GM21390 (cell line): Measurements from ENCODE around the gene GAPT.

Source experiments
- ATAC-seq: cut with Tn5 transposase; IDR thresholded peaks from one replicate; pipeline ENCODE4 v1.9.1; 2021; ENCODE audit not compliant: unreplicated experiment

The GAPT gene

DNA sequence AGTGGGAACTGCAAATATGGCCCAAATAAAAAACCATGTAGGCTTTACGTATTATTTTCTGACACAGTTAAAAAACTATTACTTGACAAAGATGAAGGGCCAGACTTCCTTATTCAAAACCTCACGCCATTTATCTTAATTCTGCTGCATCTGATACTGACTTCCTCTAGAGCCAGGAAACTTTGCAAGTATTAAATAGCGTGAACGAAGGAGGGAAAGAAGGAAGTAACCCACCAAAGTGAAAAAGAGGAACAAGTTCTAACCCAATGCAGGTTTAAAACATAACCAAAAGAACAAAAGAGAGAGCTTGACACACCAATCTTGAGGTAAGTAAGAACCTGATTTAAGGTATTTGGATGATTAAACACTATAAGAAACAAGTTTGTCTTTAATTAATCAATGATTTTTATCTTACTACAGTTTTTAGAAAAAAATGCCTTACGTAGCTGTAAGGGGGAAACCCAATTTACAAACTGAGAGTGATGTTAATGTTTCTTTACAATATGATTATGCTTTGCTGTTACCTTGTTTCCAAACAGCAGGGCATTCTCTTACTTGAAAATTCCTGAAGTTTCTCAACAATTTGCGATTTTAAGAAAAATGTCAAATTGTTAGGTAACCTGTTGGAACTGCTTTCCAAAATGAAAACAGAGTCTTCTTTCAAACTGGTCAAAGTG, at the start of gene GAPT:
GAPT (plus strand) TSS at position 220 of the 677 bp plus-strand sequence. CDS start 3,102 bp downstream, outside the sequence.
- peak; percentile 89 for ATAC-seq

GRCh38 chr5:58444805-58445204, 46.4 kb upstream of the GAPT start:
- no peak for ATAC-seq

GRCh38 chr5:58446024-58446423, 45.2 kb upstream of the GAPT start:
- ATAC-seq: no peak

DNA sequence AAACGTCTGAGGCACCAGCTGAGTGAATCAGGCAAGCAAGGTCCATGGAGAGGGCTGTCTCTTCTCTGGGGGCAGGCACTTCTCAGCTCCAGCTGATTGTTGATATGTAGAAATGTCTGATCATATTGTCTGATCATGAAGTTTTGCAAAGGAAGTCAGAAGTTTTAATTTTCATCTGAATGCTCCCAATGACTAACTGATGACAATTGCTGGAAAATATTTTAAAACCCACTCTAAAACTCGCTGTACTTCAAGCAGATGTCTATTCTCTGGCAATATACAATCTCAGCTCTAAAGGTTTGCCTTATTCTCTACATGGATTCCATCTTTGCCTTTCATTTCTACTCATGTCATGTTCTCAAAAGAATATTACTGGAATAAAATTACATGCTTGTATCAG, 44.0 kb upstream of the GAPT start:
- ATAC-seq: no peak

- no peak for ATAC-seq
Observed at GRCh38 chr5:58450018-58450417, 41.2 kb upstream of the GAPT start.

DNA sequence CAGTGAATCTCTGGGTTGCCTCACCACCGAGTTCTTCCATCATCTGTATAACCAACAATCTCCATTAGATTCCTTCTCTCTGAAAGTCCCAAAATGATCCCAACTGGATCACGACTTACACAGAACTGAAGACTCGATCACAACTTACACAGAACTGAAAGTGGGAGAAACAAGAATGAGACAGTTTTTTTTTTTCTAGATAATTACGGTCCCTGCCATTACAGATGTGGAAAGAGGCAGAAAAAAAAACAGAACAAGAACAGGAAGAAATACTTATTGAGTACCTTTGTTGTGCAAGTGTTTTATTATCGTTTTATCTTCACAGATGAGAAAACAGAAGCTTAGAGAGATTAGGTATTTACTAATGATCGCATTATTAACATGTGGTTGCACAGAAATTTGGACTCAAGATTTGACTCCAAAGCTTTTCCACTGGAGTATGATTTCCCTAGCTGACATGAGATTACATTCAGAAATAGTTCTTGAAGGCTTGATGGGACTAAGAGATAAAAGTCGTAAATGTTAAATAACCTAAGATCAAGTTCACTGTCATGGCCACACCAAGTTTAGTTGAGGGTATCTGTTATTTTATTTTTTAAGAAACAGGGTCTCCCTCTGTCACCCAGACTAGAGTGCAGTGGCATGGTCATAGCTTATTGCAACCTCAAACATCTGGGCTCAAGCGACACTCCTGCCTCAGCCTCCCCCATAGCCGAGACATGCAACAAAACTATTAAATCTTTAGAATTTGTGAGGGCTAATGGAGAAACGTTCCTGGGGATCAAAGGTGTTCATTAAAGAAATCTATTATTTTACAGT, 40.2 kb upstream of the GAPT start:
- ATAC-seq: no peak

DNA sequence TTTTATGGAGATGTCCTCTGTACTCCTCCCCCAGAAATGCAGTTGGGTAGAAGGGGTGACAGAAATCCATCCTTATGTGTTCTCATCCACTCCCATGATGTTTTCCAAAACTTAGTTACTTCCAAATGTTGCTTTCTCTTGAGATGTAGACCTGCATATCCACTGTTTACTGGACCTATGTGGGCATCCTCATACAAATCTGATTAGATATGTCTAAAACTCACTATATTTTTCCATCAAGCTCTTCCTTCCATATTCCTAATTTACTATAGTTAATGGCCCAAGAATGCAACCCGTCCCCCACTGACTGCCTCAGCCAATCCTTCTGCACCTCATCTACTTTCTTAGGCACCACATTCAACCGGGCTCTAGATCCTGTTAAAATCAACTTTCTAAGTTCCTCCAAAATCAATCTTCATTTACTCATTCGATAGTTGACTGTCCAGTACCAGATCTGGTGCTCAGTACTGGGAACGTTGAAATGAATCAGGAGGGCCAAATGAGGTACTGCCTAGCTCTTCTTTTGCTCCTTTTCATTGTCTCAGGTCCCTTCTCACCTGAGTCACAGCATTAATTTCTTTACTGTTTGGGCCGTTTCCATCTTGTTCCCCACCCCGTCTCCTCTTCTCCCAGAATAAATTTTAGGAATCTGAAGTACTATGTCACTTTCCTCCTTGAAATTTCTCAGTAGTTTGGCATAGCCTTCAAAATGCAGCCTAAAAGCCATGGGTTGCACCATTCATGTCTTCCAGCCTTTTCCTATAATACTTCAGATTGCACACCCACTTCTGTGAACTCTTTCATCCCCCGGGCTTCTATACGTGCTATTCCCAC, 39.3 kb upstream of the GAPT start:
- no peak for ATAC-seq

- ATAC-seq: no peak
Observed at GRCh38 chr5:58452566-58453258, 38.5 kb upstream of the GAPT start.

DNA sequence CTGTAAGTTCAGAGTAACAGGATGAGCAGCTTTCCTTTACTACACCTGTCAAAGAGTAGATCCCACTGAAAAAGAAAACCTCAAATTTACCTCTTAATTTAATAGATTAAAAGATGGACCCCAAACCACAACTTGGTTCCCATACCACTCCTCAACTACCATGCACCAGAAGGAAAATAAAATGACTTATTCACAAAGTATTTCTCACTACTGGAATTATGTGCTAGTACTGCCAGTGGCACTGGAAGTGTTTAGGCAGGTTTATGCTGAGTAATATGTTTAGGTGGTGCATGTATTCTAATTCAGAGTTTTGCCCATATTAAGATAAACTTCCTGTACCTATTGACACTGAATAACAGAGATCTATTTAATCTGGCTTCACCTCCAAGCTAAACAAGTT, 37.9 kb upstream of the GAPT start:
- ATAC-seq: no peak

- ATAC-seq: no peak
Observed at GRCh38 chr5:58454025-58454424, 37.2 kb upstream of the GAPT start.

DNA sequence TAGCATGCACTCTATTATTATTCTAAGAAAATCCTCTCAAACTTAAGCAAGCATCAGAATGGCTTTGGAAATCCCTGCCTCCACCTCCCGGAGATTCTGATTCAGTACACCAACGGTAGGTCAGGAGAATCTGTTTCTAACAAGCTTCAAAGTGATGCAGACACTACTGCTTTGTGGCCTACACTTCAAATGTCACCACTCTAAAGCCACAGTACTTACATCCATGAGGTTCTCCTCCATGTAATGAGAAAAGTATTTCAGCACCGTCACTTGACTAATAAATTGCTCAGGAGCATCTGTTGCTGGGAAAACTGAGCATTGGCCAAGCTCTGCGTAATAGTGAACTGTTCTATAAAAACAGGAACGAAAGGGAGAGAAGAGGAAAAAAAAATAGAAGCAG, 36.2 kb upstream of the GAPT start:
- no peak for ATAC-seq

GRCh38 chr5:58455480-58455879, 35.8 kb upstream of the GAPT start:
- ATAC-seq: no peak

- no peak for ATAC-seq
Observed at GRCh38 chr5:58456026-58456425, 35.2 kb upstream of the GAPT start.

DNA sequence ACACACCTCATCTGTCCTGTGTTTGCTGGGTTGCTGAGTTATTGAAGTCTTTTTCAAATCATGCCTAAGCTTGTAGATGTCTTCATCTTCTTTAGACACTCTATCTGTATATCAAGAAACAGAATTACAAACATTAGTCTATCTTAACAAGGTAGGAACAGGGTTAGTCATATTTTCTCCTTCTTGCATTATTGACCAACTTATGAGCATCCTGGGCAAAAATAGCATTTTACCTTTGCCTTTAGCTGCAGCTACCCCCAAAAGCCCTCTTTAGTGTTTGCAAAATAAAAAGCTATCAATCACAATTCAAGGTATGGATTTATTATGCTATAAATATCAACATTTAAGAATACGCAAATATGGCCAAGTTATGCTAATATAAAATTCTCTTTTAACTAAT, 34.7 kb upstream of the GAPT start:
- no peak for ATAC-seq

GRCh38 chr5:58457050-58457449, 34.2 kb upstream of the GAPT start:
- ATAC-seq: no peak

- no peak for ATAC-seq
Observed at GRCh38 chr5:58458141-58458742, 33.0 kb upstream of the GAPT start.

- no peak for ATAC-seq
Observed at GRCh38 chr5:58458743-58459145, 32.5 kb upstream of the GAPT start.

- peak; percentile 0 for ATAC-seq
Observed at GRCh38 chr5:58459146-58460001, 31.9 kb upstream of the GAPT start.

- ATAC-seq: peak; percentile 72
Observed at GRCh38 chr5:58460002-58460731, 31.1 kb upstream of the GAPT start, which contains the start of gene PLK2. PLK2 (minus strand) TSS chr5:58460086; CDS start chr5:58459959, 127 bp downstream.
